D721Med (cell line): ENCODE results near the gene TTYH3.

Experiments used
- DNase-seq: peaks from one replicate; pipeline ENCODE4 v3.0.0; 2011; ENCODE audit warnings: low spot score; ENCODE audit not compliant: insufficient read length
- FAIRE-seq: peaks from 2 replicates; lab custom pipeline; 2011; peaks lifted over from hg19 to GRCh38; lab: Jason Lieb, UNC
- TF ChIP-seq, protein P1 (sequence below): IDR thresholded peaks from 2 replicates; pipeline ENCODE4 v1.5.1; 2012; ENCODE audit warnings: mild to moderate bottlenecking, control low read depth; ENCODE audit not compliant: insufficient read depth; ENCODE audit errors: missing control alignments

Gene TTYH3

DNA sequence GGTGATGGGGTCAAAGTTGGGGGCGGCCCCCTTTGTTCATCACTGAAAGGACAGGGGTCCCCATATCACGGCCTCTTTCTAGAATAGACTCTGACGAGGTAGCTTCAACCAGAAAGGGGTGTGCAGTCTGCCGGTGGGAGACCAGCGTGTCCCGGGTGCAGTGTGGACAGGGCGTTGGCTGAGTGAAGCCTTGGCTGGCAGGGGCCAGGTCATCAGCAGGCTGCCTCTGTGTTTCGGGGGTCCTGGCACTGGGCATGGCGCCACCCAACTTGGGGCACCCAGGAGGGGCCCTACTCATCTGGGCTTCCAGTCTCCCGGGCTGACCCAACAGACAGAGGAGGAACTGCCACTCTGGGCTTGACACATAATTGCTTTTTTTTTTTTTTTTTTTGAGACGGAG lies 52.7 kb downstream of the TTYH3 start:
- FAIRE-seq (no peak), DNase-seq (no peak)
- TF ChIP-seq, protein P1, sequence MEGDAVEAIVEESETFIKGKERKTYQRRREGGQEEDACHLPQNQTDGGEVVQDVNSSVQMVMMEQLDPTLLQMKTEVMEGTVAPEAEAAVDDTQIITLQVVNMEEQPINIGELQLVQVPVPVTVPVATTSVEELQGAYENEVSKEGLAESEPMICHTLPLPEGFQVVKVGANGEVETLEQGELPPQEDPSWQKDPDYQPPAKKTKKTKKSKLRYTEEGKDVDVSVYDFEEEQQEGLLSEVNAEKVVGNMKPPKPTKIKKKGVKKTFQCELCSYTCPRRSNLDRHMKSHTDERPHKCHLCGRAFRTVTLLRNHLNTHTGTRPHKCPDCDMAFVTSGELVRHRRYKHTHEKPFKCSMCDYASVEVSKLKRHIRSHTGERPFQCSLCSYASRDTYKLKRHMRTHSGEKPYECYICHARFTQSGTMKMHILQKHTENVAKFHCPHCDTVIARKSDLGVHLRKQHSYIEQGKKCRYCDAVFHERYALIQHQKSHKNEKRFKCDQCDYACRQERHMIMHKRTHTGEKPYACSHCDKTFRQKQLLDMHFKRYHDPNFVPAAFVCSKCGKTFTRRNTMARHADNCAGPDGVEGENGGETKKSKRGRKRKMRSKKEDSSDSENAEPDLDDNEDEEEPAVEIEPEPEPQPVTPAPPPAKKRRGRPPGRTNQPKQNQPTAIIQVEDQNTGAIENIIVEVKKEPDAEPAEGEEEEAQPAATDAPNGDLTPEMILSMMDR, result no peak

DNA sequence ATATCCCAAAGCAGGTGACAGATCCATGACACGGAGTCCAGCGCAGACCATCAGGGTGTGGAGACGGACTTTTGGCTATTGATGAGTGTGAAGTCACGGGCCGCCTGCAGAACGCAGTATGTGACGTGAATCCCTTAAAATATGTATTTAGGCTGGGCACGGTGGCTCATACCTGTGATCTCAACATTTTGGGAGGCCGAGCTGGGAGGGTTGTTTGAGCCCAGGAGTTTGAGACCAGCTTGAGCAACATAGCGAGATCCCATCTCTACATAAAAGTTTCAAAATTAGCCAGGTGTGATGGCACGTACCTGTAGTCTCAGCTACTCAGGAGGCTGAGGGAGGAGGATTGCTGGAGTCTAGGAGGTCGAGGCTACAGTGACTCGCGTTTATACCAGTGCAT lies 54.3 kb downstream of the TTYH3 start:
- DNase-seq (no peak), FAIRE-seq (no peak)
- TF ChIP-seq, protein P1, result no peak

DNA sequence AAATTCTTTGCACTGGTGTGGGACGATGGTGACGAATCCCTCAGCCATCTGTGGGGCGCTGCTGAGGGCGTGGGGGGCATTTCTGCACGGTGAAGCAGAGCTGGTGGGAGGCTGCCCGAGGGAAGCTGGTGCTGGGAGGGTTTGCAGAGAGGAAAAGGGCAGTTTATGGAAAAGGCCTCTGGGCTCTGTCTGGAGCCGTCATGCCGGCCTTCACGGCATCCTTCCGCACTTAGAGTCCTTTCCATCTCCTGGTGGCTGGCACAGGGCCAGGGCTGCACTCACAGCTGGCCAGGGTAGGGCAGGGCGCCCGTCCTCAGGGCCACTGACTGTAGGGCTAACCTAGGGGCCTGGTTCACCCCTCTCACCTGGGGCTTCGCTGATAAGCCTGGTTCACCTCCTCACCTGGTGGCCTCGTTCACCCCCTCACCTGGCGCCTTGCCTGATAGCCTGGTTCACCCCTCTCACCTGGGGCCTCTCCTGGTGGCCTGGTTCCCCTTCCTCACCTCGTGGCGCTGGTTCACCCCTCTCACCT lies 55.6 kb downstream of the TTYH3 start:
- no peak for DNase-seq
- TF ChIP-seq, protein P1, result no peak
- FAIRE-seq, result no peak

DNA sequence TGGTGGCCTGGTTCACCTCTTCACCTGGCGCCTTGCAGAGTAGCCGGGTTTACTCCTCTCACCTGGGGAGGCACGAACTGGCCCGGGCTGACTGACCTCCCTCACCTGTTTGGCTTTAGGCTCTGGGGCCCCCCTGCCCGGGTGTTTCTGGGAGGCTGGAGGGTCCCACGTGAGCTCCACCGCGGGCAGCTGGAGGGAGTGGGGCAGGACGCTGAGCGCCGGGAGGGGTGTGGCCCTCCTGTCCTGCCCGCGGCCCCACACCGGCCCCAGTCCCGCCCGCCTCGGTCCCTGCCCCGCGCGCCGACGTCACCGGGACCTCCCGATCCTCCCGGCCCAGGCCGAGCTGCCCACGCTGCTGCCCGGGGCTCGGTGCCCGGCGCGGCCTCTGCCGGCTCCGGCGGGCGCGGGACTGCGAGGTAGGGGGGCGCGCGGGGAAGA lies 56.1 kb downstream of the TTYH3 start, which contains the start of gene AMZ1:
AMZ1 (plus strand) TSS at position 322 of the 438 bp plus-strand sequence. CDS start 12,250 bp downstream, outside the sequence.
- no peak for FAIRE-seq
- TF ChIP-seq, protein P1, result no peak
- DNase-seq, result no peak

DNA sequence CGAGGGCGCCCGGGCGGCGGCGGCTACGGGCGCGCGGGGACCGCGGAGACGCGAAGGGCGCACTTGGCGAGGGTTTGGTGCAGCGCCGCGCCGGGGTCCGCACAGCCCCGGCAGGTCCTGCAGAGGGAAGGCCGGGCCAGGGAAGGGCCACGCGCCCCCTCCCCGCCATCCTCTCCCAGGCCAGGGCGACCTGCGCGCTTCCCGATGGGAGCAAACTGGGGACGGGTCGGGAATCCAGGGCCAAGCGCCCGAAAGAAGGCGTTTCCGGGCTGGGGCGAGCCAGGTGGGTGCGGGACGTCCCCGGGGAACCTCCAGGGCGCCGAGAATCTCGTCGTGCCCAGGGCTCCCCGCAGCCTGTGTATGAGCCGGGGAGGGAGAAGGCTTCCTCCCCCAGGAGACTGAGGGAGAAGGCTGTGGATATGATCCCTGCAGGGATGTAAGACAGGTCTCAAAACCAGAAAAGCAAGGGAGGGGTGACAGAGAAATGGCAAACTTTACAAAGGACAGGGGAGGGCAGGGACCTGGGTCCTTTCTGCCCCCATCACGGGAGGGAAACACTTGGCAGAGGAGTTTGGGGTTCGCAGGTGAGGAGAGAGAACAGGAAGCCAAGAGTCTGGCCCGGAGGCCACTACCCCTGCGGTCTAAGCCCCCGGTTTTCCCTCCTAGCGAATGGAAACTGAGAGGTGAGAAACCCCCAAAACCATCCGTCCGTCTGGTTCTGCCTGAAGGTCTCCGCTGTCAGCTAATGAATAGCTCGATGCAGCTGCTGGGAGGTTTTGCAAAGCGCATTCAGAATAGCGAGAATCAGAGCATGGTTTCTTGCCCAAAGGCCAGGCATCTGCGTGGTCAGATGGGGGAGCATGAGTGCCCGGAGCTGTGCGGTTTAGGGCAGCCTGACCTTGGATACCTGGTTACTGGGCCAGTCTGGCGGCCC lies 56.9 kb downstream of the TTYH3 start:
- no peak for FAIRE-seq
- DNase-seq, result no peak
- TF ChIP-seq, protein P1, result no peak

DNA sequence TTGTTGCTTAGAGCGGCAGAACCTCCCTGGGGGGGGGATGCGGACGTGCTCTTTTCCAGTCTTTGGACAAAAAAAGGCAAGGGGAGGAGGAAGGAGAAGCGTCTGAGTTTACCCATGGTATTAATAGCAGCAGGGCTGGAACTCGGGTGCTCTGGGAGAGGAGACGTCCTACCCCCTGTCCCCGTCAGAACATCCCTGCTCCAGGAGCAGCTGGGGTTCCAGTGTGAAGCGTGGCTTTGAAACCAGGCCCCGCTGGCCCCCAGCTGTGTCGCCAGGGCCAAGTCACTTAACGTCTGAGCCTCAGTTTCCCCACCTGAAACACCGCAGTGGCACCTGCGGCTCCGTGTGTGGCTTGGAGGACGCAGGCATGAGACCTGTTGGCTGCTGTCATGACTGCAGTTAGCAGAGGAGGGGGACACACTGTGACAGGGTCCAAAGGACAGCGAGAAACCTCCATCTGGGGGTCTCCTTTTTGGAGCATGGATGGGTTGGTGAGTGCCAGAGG lies 57.6 kb downstream of the TTYH3 start:
- TF ChIP-seq, protein P1, result no peak
- DNase-seq (no peak), FAIRE-seq (no peak)
